Measurements from ENCODE around the gene SERPINB1. TPM values are rescaled to one million over a fixed set of nuclear protein-coding genes. Genes with fewer than 3 reads are reported as not detected.

SERPINB1 gene
- total and polyA plus RNA-seq, 4 donors: 58.0 to 242 (median 95.7) TPM

GRCh38 chr6:2871953-2872352 lies 30.3 kb upstream of the SERPINB1 start:
- Histone ChIP-seq H3K36me3 (ENCODE audit: control insufficient read depth in 4 of 4, insufficient read depth in 4 of 4, low read length in 4 of 4) (no peaks in the 10 kb centered on the region), H3K9me3 (ENCODE audit: control insufficient read depth in 4 of 4, insufficient read depth in 3 of 4, low read length in 3 of 4) (no peaks in the 10 kb centered on the region), H3K9ac (ENCODE audit: insufficient read depth in 1 of 2, low read length in 2 of 2) (no peak overlapping the region), H3K4me3 (no peak overlapping the region), H3K27ac (ENCODE audit: low read depth in 1 of 2, low read length in 1 of 2) (no peak overlapping the region), H3K4me1 (ENCODE audit: control insufficient read depth in 5 of 5, insufficient read depth in 5 of 5, low read length in 5 of 5) (peaks cover under 1 to 9% (median 8%) of the 10 kb centered on the region in 5 donors), H3K27me3 (ENCODE audit: control insufficient read depth in 3 of 3, insufficient read depth in 3 of 3, low read length in 2 of 3) (peaks cover 0 to 2% (median 0%) of the 10 kb centered on the region in 3 donors)
- no peak for TF ChIP-seq CTCF (IDR thresholded peaks at IDR 0.05; ENCODE audit: control extremely low read depth, extremely low read depth)
- WGBS, 2 donors: 90 to 95% methylated on average over 2 of the region's 2 CpGs
- ATAC-seq (ENCODE audit: insufficient read depth, low FRiP score): no peak
- no peak for DNase-seq

- peaks cover 0 to 7% (median 0%) of the 10 kb centered on the region in 5 donors for H3K4me1 ChIP-seq (ENCODE audit: control insufficient read depth in 5 of 5, insufficient read depth in 5 of 5, low read length in 5 of 5)
- DNase-seq (no peak), ATAC-seq (ENCODE audit: insufficient read depth, low FRiP score) (no peak)
- H3K36me3 ChIP-seq (ENCODE audit: control insufficient read depth in 4 of 4, insufficient read depth in 4 of 4, low read length in 4 of 4): no peaks in the 10 kb centered on the region
- no peak overlapping the region for H3K27ac ChIP-seq (ENCODE audit: low read depth in 1 of 2, low read length in 1 of 2)
- TF ChIP-seq CTCF (IDR thresholded peaks at IDR 0.05; ENCODE audit: control extremely low read depth, extremely low read depth): no peak
- no peak overlapping the region for H3K9ac ChIP-seq (ENCODE audit: insufficient read depth in 1 of 2, low read length in 2 of 2)
- H3K9me3 ChIP-seq (ENCODE audit: control insufficient read depth in 4 of 4, insufficient read depth in 3 of 4, low read length in 3 of 4): no peaks in the 10 kb centered on the region
- no peak overlapping the region for H3K4me3 ChIP-seq
- peaks cover 0 to 2% (median 0%) of the 10 kb centered on the region in 3 donors for H3K27me3 ChIP-seq (ENCODE audit: control insufficient read depth in 3 of 3, insufficient read depth in 3 of 3, low read length in 2 of 3)
- WGBS, 2 donors: 70 to 80% methylated on average over 2 of the region's 2 CpGs
Measured at GRCh38 chr6:2871102-2871501, 29.4 kb upstream of the SERPINB1 start.

GRCh38 chr6:2870046-2870636 lies 28.5 kb upstream of the SERPINB1 start:
- DNase-seq (no peak), ATAC-seq (ENCODE audit: insufficient read depth, low FRiP score) (no peak)
- Histone ChIP-seq H3K9me3 (ENCODE audit: control insufficient read depth in 4 of 4, insufficient read depth in 3 of 4, low read length in 3 of 4) (no peaks in the 10 kb centered on the region), H3K4me3 (no peak overlapping the region), H3K9ac (ENCODE audit: insufficient read depth in 1 of 2, low read length in 2 of 2) (no peak overlapping the region), H3K4me1 (ENCODE audit: control insufficient read depth in 5 of 5, insufficient read depth in 5 of 5, low read length in 5 of 5) (peaks cover 0 to 7% (median 3%) of the 10 kb centered on the region in 5 donors), H3K27ac (ENCODE audit: low read depth in 1 of 2, low read length in 1 of 2) (no peak overlapping the region), H3K36me3 (ENCODE audit: control insufficient read depth in 4 of 4, insufficient read depth in 4 of 4, low read length in 4 of 4) (no peaks in the 10 kb centered on the region), H3K27me3 (ENCODE audit: control insufficient read depth in 3 of 3, insufficient read depth in 3 of 3, low read length in 2 of 3) (peaks cover 0 to 2% (median 0%) of the 10 kb centered on the region in 3 donors)
- TF ChIP-seq CTCF (IDR thresholded peaks at IDR 0.05; ENCODE audit: control extremely low read depth, extremely low read depth): no peak
- WGBS, 2 donors: 94 to 95% methylated on average over 39 of the region's 39 CpGs

GRCh38 chr6:2868637-2869036 lies 27.0 kb upstream of the SERPINB1 start:
- 85 to 86% methylated on average over 6 of the region's 6 CpGs for WGBS, 2 donors
- ATAC-seq (ENCODE audit: insufficient read depth, low FRiP score) (no peak), DNase-seq (no peak)
- Histone ChIP-seq H3K4me1 (ENCODE audit: control insufficient read depth in 5 of 5, insufficient read depth in 5 of 5, low read length in 5 of 5) (peaks cover 0 to 7% (median 3%) of the 10 kb centered on the region in 5 donors), H3K4me3 (no peak overlapping the region), H3K27me3 (ENCODE audit: control insufficient read depth in 3 of 3, insufficient read depth in 3 of 3, low read length in 2 of 3) (peaks cover 0 to 2% (median 0%) of the 10 kb centered on the region in 3 donors), H3K27ac (ENCODE audit: low read depth in 1 of 2, low read length in 1 of 2) (no peak overlapping the region), H3K9ac (ENCODE audit: insufficient read depth in 1 of 2, low read length in 2 of 2) (no peak overlapping the region), H3K9me3 (ENCODE audit: control insufficient read depth in 4 of 4, insufficient read depth in 3 of 4, low read length in 3 of 4) (no peaks in the 10 kb centered on the region), H3K36me3 (ENCODE audit: control insufficient read depth in 4 of 4, insufficient read depth in 4 of 4, low read length in 4 of 4) (no peaks in the 10 kb centered on the region)
- TF ChIP-seq CTCF (IDR thresholded peaks at IDR 0.05; ENCODE audit: control extremely low read depth, extremely low read depth): no peak

Data from lung (tissue), 12 donors.